Stimulated activated CD4-positive, alpha-beta T cell treated with anti-CD3 and anti-CD28 coated beads, TNF-alpha, amount 100 ng/mL, for 4 hours (primary cell): ENCODE results near the gene PLOD3.

Experiments used
- DNase-seq, 3 experiments: peaks; one replicate each; pipeline ENCODE4 v3.0.0-alpha.2; 2020; ENCODE audit warnings: low read depth in 3 of 3

Gene PLOD3

GRCh38 chr7:101179117-101179516, 38.3 kb downstream of the PLOD3 start:
- no peak for DNase-seq

DNA sequence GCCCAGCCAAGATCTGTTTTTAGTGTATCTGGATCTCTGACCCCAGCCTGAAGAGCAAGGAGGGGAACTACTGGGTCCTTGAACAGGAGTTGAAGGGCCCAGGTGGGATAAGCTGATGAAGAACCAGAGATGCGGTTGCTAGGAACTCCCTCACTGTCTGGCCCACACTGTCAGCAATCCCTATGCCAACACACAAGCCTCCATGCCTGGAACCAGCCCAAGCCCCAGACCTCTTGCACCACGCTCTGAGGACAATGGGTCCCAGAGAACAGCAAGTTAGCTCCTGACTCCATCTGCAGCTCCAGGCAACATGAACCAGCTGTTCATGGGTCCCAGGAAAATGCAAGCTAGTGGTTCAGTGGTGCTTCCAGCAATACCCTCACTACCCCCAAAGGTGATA, 39.7 kb downstream of the PLOD3 start:
- DNase-seq = no peak

- no peak for DNase-seq
These were observed 41.7 kb downstream of the PLOD3 start for GRCh38 chr7:101175664-101176063.

DNA sequence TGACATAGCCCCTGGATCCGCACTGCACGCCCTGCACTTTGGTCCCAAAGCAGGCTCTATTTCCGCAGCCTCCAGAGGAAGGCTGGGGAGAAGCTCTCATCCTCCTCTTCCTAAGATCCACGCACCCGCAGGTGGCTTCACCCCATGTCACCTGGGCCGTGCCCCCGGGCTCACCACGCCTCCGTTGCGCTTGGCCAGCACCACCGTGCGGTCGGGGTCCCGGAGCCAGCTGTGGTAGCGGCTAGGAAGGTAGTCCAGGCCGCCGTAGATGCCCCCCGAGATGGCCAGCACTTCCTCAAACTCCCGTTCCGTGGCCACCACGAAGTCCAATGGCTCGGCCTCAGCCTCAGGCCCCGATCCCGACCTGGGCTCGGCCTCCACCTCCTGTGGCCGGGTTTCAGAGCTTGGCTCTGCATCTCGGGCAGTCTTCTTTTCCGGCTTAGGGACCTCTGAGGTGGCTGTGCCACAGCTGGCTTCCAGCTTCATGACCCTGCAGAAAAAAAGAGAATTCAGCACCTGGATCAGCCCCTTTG, 43.0 kb downstream of the PLOD3 start:
- DNase-seq = no peak

- peak in 1 of 3 experiments; percentile 54 for DNase-seq
These were observed 43.6 kb downstream of the PLOD3 start for GRCh38 chr7:101173752-101174244.

- no peak for DNase-seq
These were observed 44.3 kb downstream of the PLOD3 start for GRCh38 chr7:101172854-101173751.

- no peak for DNase-seq
These were observed 45.2 kb downstream of the PLOD3 start for GRCh38 chr7:101172005-101172853.

DNA sequence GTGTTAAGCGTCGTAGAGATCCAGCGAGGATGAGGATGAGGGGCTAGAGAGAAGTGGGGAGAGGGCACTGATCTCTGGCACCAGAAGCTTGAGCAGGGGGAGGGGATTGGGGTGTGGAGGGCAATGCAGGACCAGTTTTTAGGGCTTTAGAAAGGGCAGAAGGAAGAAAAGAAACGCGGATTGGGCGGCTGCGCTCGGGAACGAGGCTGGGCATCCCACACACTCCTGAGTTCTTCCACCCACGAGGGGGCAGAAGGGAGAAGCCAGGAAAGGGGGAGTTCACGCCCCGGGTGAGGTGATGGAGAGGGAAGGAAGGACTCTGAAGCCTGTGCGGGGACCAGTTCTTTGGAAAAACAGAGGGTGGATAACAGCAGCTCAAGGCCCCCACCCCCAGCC, 45.9 kb downstream of the PLOD3 start:
- no peak for DNase-seq

DNA sequence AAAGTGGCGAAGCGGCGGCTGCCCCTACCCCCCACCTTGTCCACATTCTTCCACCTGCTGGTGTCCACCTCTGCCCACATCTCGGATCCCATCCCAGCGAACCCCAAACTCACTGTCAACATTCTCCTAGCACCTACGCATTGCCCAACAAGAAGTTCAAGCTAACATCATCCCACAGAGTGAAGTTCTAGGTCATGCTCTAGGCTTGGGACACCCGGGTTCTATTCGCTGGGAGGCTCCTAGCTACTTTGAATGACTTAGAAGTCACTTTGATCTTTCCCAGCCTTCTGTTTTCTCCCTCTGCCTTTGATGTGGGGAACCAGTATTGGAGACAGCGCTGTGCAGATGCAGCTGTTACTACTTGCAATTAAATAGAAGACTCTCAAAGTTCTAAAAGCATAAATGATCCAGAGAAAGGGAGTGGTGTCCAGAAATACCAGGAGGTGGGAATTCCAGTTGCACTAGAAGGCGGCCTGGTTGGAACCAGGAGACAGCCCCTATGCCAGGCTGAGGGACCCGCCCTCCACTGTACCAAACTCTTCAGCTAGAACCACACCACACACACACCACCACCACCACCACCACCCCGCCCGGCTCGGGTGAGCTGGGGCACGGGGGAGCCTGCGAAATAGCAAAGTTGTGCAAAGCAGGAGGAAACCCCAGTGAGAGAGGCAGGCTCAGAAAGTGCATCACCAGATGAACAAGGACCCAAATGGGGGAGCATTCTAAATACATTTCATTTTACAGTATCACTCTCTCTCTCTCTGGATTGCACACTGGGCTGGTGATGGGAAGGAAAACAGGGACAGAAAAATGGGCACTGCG, 46.6 kb downstream of the PLOD3 start:
- DNase-seq = no peak

DNA sequence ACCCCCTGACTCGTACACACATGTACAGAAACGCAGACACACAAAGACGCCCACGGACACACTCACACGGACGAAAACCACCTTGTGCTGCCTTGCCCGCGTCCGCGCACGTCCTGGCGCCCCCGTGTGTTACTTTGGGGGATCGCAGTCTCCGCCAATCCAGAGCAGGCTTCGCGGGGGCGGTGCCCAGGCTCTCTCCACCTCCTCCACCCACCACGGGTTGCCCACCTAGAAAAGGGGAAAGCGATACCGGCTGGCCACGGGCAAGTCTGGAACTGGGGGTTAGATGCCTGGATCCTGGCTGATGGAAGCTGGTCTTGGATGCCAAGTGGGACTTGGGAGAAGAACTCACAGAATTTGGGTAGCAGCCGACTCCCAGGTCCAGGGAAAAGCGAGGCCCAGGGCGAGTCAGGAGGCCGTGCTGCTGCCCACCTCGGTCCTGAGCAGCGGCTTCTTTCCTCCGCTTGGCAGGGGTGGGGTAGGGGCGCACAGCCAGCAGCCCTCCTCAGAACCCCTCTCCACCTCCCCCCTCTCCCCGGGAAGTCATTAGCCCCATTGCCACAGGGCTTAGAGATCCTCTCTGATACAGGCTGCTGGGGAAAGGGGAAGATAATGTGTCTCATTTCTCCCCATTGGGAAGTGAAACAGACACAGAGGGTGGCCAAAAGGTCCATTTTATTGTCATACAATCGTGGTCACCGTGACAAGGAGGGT, 47.4 kb downstream of the PLOD3 start:
- DNase-seq = peak; percentile 68 to 78 (median 70)

GRCh38 chr7:101169110-101169837, 48.1 kb downstream of the PLOD3 start:
- DNase-seq = no peak

DNA sequence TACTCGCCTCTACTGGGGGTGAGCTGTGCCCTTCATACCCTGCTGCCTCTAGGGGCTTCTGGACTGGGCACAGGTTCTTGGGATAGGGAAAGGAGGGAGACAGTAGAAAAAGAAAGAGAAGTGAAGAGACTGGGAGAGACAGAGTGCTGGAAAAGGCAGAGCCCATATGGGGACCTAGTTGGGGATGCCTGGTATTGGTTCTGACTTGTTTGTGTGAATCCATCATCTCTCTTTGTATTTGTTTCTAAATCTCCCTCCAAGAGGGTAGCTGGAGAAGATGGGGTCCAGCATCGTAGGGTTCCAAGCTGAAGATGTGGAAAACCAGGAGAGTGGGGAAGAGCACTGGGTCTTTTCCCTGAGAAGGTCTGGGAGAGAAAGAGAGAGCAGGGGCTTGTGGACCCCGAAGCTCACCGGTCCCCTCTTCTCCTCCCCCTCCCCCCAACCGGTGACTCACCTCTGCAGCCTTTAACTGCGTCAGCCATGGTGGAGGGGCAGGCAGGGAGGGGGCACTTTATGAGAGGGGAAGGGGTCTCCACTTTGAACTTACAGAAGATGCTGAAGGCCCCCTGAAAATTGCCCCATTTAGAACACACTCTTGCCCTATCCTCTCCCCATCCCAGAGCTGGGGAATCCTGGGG, 48.9 kb downstream of the PLOD3 start:
- DNase-seq = no peak

DNA sequence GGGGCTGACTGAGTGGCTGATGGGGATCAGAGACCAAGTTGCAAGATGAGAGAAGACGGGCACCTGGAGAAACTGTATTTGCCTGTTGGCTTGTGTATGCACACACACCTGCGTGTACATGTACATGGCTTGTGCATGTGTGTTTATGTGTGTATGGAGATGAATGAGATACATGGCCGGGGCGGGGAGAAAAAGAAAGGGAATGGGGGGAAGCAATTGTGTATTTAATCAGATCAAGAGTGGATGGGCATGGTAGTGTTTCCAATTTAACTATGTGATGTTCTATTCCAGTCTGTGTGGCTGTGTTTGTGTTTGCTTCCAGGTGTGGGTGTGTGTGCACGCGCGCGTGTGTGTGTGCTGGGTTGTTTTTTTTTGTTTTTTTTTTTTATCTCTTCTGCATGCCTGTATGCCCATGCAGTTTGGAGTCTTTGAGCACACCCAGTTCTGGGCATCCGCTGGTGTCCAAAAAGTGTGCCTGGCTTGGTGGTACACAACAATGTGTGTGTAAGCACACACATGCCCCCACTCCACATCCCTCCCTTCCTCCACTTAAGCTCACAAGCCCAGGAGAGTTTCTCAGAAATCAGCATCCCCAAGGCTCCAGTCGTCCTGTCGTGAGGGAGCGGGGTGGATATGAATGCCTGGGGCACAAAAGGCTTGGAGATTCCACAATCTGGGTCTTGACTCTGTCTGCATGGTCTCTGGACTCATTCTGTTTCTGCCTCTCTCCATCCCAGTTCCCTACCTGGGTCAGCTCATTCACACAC, 49.6 kb downstream of the PLOD3 start:
- DNase-seq = no peak

- no peak for DNase-seq
These were observed 50.3 kb downstream of the PLOD3 start for GRCh38 chr7:101166909-101167644.

- no peak for DNase-seq
These were observed 50.8 kb downstream of the PLOD3 start for GRCh38 chr7:101166648-101166908.

GRCh38 chr7:101165958-101166647, 51.3 kb downstream of the PLOD3 start:
- no peak for DNase-seq

- DNase-seq = peak; percentile 80 to 82 (median 81)
These were observed 52.1 kb downstream of the PLOD3 start, which contains the start of gene VGF for GRCh38 chr7:101165075-101165957. Gene VGF, minus strand, starts transcription at chr7:101165569. Its CDS starts 726 bp downstream, at chr7:101164843.
